ENCODE data around the gene CAMK2D.

Gene CAMK2D

DNA sequence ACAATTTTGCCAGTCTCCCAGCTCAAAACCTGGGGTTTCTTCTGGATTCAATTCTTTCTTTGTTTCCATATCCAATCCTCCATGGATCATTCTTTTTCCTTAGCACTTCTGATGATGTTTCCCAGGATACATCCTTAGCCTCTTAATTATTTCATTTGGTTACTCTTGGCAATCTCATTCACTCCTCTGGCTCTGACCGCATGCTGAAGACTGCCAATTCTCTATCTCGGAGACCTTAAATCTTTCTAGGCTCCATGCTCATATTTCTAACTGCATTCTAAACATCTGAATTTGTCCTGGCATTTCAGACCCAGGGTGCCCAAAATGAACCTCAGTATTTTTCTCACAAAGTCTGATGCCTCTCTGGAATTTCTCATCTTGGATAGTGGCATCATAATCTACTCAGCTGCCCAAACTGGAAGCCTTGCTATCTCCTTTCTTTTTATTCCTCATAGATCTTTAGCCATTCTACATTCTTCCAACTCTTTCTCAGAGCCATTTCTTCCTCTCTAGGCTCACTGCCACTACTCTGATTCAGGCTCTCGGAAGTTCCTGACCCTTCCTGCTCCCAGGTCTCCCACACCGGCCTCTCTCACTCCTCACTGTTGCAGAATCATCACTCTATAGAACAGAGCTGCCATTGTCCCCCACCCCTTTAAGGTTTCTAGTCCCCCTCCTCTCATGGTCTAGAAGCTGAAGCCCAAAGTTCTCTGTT, 290.2 kb downstream of the CAMK2D start:
- DNase-seq (ENCODE audit: low spot score): no peak

DNA sequence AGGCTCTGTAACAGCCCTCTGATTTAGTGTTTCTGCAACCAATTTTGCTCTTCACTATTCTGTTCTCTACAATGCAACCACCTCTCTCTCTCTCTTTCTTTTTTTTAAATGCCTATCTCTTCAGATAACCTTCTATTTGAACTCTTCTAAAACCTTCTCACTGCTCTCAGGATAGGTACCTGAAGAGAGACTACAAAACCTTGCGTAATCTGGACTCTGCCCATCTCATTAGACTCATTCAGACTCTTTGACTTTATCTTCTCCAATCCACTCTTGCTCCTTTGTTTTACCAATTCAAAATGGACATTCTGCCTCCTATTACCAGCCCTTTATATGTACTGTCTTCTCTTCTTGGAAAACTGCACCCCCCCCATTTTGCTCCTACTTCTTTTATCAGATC, 291.6 kb downstream of the CAMK2D start:
- DNase-seq (ENCODE audit: low spot score): no peak

DNA sequence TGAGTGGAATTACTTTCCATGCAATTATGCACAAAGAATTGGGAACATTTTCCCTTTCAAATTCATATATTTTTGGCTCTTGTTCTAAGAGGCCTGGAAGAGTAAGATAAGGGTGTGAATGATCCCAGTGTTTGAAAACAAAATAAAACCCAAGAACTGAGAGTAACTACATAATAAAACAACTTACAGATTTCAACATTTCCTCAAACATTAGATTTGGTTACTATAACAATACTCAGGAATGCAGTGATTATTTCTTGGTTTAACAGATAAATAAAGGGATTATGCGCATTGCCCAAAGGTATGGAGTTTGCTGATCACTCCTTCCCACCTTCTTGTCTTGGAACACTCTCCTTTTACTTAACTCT, 292.5 kb downstream of the CAMK2D start:
- no peak for DNase-seq (ENCODE audit: low spot score)

DNA sequence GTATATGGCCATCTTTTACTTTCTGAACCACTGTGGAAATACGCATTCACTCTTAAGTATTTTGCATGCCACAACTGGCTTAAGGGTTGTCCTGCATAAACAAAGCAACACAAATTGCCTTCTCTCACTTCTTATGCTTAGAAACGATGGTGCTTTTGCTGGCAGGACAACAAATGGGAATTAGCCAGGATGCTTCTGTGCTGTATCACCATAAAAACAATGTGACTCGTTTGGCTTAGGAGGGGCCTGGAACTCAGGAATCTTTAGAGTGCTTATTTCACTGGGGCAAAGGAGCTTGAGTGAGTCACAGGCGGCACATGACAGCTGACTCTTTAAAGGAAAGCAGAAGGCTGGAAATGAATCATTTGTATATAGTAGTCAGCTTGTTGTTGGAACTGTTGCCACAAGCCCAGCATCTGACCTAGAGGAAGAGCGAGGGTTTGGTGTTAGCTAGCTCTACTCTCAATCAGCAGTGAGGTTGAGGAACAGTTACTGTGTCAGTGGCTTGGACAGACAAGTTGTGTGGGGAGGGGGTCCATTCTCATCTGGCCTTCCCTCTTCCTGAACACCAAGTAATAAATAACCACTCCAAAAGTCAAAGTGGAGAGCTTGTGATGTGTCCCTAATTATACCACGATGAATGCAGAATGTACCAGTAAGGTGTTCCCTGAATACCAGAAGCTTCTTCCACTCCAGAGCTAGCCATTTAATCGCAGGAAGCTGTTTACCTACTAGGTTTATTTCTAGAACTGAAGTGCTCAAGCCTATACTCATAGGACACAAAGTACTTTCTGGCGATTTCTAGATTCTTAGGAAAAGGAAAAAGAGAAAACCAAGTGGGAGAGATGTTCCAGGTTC, 293.1 kb downstream of the CAMK2D start:
- DNase-seq (ENCODE audit: low spot score): peak; percentile 43

DNA sequence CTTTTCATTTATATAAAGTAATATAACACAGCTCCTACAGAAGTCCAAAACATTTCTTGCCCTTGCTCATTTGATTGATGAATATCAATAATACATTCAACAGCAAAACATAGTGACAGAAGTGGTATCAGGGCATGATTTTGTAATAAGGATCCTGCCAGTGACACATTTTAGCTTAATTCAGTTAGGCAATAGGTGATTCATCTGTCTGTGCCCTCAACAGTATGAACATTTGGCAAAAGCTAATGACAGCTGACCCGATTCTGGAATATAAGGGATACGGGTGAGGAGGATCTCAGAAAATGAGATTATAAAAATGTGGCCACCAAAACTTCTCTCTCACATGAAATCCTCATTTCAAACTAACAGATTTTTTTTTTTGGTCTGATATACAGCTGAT, 294.0 kb downstream of the CAMK2D start:
- no peak for DNase-seq (ENCODE audit: low spot score)

DNA sequence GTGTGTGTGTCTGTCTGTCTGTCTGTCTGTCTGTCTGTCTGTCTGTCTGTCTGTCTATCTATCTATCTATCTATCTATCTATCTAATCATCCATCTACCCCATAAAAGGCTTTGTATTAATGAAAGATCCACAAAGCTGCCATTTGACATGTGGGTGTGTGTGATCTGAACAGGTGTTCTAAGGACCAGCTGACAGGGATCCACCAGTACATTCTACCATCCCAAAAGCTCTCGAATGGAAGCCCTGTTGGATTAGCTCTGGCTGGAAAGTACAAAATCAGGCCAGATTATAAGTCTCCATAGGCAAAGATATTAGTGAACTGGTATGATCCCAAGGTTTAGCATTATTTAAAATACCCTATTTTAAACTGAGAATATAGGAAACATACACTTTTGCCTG, 299.3 kb downstream of the CAMK2D start:
- DNase-seq (ENCODE audit: low spot score): no peak

DNA sequence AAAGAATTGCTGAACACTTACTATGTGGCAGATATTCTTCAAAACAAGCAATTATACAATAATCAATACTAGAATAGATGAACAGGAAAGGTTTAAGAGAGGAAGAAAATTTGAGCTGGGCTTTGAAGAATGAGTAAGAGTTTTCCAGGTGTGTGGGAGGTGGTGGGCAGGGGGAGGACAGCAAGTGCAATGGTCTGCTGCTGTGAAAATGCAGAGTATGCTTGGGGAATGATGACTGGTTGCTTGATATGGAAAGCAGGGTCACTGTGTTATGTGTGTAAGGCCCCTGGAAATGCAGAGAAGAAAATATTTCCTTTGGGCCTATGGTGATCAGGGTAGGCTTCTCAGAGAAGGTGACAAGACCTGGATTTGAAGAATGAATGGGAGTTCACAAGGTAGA, 300.3 kb downstream of the CAMK2D start:
- no peak for DNase-seq (ENCODE audit: low spot score)

DNA sequence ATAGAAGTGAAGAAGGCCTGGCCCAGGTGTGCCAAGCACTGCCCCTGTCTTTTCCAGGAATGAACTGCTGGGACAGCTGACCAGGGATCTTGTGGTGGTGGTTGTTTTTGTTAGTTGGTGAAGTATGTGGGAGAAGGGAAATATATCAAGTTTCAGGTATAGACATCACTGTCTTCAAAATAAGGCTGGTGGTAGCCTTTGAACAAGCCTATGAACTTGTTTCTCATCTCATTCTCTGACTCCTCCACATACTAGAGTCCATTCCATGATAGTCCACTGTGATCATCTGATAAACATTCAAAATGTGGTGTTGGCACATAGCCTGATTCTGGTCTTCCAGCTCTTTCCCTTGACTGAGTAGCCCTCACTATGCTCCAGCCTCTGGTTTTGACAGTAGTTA, 303.7 kb downstream of the CAMK2D start:
- DNase-seq (ENCODE audit: low spot score): no peak

DNA sequence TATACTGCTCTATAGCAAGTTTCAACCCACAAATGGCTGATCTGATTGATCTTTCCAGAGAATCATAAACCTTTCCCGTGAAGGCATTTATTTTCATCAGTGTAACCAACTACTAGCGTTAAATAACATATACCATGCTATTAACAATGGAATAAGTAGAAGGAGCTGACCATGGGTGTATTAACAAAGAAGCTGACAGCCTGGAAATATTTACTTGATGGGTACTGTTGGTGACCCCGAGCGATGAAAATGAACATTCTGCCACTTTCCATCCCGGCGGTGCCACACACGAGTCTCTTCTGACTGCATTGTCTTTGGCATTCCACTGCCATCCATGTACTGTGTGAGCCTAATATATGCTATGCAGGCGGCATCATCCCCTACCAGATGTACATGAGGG, 304.4 kb downstream of the CAMK2D start:
- no peak for DNase-seq (ENCODE audit: low spot score)

DNA sequence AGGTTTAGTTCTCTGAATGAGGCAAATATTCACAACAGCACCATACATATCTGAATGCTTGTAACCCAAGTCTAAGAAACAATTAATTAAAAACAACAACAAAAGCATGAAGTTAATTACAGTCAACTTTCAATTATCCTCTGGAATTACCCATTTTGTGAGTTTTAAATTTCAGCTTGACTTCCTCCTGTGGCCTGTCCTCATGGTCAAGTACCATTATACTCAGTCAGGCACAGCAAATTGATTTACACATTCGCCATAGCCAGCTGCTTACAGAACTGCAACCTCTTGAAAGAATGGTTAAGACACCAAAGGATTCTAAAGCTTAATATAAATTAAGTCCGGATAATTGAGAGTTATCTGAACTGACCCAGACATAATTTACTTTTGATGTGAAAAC, 306.5 kb downstream of the CAMK2D start:
- DNase-seq (ENCODE audit: low spot score): no peak

DNA sequence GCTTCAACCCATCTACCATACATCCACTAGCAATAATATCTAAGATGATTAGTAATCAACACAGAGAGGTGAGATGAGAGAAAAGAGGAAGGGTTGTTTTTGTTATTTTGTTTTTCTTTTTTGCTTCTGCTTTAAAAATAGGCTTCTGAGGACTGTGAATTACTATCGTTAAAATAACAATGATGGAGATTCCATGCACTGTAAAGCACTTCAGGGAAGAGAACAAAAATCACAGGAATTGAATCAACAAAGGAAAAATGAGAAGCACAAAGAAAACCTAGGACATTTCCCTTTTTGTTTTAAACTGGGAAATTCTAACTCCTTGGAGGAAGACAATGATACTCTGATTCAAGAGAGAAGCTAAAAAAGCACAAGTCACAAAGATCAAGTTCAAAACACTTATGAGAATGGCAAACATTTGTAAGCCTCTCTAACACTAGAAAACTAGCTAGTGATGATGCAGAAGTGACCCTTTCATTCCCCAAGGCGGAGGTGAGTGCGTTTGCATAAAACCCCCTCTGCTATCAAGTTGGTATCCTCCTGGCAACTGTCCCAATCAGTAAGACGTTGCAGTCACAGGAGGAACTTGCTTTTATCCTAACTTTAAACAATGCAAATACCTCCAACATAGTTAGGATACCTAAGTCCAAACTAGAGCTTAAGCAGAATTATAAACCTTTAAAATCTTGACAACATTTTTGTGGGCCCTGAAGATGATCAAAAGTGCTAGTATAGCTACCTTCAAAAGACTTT, 308.5 kb downstream of the CAMK2D start:
- peak; percentile 49 for DNase-seq (ENCODE audit: low spot score)

DNA sequence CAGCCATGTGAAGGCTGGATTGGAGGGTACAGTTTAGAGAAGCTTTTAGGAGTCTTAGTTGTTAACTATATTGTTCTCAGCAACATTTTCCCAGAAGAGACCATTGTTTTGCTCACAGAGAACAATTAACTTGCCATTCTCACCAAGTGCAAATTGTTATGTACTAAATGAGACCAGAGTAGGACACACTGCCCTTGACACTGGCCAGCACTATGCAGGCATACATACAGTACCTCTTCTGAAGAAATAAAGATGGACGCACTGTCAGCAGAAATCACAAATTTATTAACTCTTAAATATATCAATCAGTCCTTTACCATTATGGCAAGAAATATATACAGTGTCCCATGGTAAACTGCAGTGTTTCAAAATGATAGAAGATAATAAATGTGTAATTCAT, 309.4 kb downstream of the CAMK2D start:
- DNase-seq (ENCODE audit: low spot score): no peak

DNA sequence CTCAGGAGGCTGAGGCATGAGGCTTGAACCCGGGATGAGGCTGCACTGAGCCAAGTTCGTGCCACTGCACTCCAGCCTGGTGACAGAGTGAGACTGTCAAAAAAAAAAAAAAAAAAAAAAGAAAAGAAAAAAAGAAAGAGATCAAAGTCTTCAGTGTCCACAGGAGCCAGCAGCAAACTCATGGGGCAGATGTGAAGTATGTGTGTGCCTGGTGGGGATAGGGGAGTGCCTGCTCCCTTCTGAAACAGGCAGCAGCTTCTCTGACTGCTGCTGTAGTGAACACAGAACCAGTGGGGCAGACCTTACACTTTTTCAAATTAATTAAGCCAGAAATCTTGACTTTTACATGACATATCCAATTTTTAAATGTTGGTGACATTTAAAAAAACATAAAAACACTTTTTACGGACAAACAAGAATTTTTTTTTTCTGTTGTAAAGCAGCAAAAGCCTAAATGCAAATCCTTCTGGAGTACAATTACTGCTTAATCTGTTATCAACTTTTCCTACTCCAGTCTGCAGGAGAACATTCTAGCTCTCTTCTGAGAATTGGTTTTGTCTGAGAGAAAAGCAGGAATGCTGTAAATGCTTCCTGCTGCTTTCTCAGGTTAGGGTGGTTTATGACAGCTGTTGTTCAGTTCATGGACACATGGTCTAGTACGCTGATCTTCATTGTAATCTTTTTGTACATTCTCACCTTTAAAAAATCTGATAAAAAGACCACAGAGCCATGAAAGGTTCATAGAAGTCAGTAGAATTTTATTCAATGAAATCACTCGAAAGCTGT, 311.1 kb downstream of the CAMK2D start:
- DNase-seq (ENCODE audit: low spot score): no peak

DNA sequence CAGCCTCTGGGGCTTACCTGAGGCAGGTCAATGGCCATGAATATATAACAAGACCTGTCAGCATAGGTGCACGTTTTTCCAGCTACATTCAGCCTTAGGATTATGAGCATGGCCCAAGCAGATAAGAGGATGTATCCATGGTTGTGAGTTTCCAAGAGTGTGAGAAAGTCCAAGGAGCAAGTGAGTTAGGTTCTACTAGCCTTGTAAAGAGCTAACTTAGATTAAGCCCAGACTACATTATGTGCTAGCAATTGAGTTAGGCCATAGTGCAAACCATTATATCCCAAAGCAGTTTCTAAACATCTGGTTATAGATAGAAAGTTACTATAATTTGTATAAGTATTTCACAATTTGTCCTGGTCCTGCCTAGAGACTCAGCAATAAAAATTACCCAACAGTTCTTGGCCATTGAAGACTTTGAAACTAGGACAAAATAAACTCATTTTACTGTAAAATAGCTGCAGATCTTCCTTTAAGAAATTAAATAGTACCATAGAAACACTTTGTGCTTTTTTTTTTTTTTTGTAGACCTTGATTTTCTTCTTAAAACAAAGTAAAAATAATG, 312.0 kb downstream of the CAMK2D start:
- DNase-seq (ENCODE audit: low spot score): no peak

DNA sequence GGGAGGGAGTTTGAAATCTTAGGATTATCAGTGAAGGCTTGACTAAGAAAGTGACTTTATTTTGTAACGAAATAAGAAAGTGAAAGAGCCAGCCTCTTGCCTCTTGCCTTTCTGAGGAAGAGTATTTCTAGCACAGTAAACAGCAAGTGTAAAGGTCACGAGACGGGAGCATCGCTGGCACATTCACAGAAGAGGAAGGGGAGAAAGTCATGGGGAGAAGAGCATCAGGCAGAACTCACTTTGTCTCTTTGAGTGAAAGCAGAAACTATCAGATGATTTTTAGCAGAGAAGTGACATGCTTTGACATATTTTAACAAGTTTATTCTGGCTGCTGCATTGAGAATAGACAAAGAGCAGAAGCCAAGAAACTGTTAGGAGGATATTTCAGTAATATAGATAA, 313.8 kb downstream of the CAMK2D start:
- DNase-seq (ENCODE audit: low spot score): no peak

DNA sequence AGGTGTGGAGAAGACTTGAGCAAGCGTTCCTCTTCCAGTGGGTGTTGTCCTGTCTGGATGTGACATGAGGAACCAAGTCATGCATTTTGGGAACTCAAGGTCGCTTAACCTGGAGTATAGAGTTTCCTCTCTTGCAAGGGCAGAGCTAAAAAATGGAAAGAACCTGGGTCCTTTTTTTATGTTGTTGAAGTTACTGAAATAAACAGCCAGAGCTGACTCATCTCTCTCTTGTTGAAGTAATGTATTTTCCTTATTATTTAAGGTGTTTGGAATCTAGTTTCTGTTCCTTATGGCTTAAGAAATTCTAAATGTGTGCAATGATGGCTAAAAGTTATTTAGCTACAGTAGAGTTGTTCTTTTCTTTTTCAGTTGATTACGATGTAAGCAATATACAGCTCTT, 314.5 kb downstream of the CAMK2D start:
- DNase-seq (ENCODE audit: low spot score): no peak

DNA sequence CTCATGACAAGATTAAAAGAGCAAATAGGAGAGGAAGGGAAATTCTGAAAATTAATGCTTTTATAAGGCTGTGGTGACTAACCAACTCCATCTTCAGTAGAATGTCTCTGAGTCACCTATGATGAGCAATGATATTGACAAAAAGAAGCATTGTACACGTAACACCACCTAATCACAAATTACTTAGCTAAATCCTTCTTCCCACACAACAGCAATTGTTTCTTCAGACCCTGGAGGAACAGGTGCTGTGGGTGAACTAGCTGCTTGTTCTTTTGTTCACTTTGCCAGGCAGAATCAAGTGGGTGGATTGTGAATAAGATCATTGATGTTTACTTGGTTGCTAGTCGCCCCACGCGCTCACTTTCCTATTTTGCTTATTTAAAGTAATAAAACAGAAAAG, 315.5 kb downstream of the CAMK2D start:
- no peak for DNase-seq (ENCODE audit: low spot score)

DNA sequence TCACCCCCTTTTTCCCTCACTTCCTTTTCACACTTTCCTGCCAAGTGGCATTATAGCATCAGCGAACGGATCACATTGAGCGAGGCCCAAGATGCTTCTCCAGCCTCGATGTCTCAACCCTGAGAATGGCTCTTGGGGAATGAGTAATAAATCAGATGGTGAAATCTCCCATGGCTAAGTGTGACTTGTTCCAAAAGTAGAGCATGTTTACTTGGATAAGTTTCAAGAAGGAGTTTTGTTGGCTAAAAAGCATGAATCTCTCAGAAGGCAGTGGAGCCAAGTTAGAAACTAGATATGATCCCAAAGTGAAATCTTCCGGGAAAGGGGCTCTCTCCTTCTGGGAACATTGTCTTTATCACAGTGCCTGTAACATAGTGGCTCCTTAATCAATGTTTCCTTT, 316.3 kb downstream of the CAMK2D start:
- DNase-seq (ENCODE audit: low spot score): no peak

DNA sequence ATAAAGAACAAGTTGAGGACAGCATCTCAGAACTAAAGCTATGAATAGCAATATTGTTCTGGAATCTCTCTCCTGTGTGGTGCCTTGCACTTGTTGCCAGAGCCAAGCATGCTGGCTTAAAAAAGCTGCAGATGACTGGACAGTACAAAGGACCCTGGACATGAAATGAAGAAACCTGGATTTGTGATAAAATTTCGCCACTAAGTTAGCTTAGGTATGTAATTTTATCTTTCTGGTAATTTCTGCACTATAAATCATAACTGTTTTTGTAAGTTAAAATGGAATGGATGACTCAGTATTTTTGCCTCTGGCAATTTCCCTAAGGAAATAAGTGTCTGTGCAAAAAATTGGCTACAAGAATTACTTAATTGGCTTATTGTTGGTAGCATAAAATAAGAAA, 317.2 kb downstream of the CAMK2D start:
- no peak for DNase-seq (ENCODE audit: low spot score)

DNA sequence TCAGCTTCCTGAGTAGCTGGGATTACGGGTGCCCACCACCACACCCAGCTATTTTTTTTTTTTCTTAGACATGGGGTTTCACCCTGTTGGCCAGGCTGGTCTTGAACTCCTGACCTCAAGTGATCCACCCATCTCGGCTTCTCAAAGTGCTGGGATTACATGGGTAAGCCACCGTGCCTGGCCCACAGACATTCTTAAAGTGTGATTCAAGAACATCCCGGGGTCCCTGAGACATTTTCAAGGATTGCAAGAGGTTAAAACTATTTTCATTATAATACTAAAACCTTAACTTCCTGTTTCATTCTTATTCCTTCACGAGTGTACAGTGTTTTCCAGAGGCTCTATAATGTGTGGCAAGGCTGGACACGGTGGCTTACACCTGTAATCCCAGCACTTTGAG, 318.7 kb downstream of the CAMK2D start:
- no peak for DNase-seq (ENCODE audit: low spot score)

DNA sequence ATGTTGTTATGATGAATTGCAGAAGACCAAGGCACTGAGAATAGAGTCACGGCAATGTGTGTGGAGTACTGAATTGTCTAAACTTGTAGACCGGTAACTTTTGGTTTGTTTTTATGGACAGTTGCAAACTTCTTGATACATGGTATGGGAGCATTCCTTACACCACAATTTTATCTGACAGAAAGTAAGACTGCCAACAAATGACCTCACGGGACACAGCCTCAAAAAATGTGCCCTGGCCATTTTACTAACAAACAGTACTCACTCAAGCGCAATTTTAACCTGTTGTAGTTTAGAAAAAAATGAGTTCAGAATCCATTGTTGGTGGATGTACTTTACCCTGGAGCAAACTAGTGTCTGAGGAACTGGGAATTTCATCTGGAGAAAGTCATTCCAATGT, 321.2 kb downstream of the CAMK2D start:
- no peak for DNase-seq (ENCODE audit: low spot score)

DNA sequence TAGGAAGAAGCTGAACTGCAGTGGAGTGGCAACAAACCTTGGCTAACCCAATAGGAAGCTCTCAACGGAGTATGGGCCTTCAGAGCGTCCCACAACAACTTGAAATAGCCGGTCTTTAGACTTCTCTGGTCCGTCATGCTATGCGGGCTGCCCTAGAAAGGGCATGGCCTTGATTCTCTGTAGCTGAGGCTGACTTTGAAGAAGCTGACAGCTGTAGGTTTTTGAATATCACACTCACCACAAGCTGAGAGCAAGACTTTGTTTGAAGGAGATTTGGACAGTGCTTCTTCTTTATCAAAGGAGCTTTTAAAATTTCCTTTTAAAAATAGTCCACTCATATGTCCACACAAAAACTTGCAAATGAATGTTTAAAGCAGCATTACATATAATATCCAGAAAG, 322.9 kb downstream of the CAMK2D start:
- DNase-seq (ENCODE audit: low spot score): no peak

Measured in iPS-NIHi11 (cell line).